Uterus (tissue), 4 donors: ENCODE results near the gene RSPH9. TPM values are rescaled to one million over a fixed set of nuclear protein-coding genes. Genes with fewer than 3 reads are reported as not detected.
A peak's percentile ranks its signal among the peaks of the same experiment; 100 is the strongest.

Source experiments
- DNase-seq, 2 donors: peaks; one replicate each; pipeline ENCODE4 v3.0.0-alpha.2; 2019 to 2020
- H3K27ac ChIP-seq, 2 donors: fragments of 200-600 bp; sonication (generic); 1 replicate in 1 of 2; 2 replicates in 1 of 2; pipeline ENCODE4 v1.5.1; 2016 to 2018
- H3K27me3 ChIP-seq, 2 donors: fragments of 200-600 bp; sonication (generic); one replicate each; pipeline ENCODE4 v1.5.1; 2018 to 2019; ENCODE audit warnings: control low read depth in 1 of 2
- H3K36me3 ChIP-seq, 2 donors: fragments of 200-600 bp; sonication (generic); one replicate each; pipeline ENCODE4 v1.5.1; 2019; ENCODE audit warnings: control low read depth in 1 of 2
- H3K4me1 ChIP-seq, 2 donors: fragments of 200-600 bp; sonication (generic); one replicate each; pipeline ENCODE4 v1.5.1; 2018 to 2019; ENCODE audit warnings: control low read depth in 1 of 2
- H3K4me3 ChIP-seq, 2 donors: fragments of 200-600 bp; sonication (generic); 1 replicate in 1 of 2; 2 replicates in 1 of 2; pipeline ENCODE4 v1.5.1; 2018 to 2019; ENCODE audit warnings: mild to moderate bottlenecking in 1 of 2
- H3K9me3 ChIP-seq, 2 donors: fragments of 200-600 bp; sonication (generic); one replicate each; pipeline ENCODE4 v1.5.1; 2019; ENCODE audit warnings: control low read depth in 1 of 2
- POLR2A ChIP-seq, 2 donors: fragments of 450-650 bp; IDR thresholded peaks; one replicate each; pipeline ENCODE4 v1.6.1; 2016; ENCODE audit warnings: antibody characterized with exemption in 2 of 2, mild to moderate bottlenecking in 1 of 2, moderate library complexity in 1 of 2
- intact Hi-C: fragments of 100-400 bp; cut with DNase I; formaldehyde crosslinking; loops from one replicate; pipeline ENCODE4 v1.15.1; 2023; ENCODE audit warnings: low total_unique reads
- total RNA-seq, 4 donors: library from RNA; depleted of rRNA in 3 of 4; stranded (reverse); fragments of >200 nt in 3 of 4; gene quantifications; one replicate each; pipeline versions ENCODE4 v1.1.0 to v1.2.4, GENCODE V29; 2014 to 2023
- TF ChIP-seq, protein P1 (sequence below), 4 experiments: fragments of 200-600 bp in 2 of 4; fragments of 450-650 bp in 2 of 4; sonication (generic) in 2 of 4; IDR thresholded peaks; one replicate each; pipeline ENCODE4 v1.5.1; 2016 to 2019; ENCODE audit warnings: antibody characterized with exemption in 4 of 4, mild to moderate bottlenecking in 2 of 4, moderate library complexity in 1 of 4
- donor health status: DM: yes; HTN: yes; CAD: no.

Gene RSPH9
- total RNA-seq, 4 donors from 2014 or later, result 1.9 to 2.0 TPM; not detected in 2

DNA sequence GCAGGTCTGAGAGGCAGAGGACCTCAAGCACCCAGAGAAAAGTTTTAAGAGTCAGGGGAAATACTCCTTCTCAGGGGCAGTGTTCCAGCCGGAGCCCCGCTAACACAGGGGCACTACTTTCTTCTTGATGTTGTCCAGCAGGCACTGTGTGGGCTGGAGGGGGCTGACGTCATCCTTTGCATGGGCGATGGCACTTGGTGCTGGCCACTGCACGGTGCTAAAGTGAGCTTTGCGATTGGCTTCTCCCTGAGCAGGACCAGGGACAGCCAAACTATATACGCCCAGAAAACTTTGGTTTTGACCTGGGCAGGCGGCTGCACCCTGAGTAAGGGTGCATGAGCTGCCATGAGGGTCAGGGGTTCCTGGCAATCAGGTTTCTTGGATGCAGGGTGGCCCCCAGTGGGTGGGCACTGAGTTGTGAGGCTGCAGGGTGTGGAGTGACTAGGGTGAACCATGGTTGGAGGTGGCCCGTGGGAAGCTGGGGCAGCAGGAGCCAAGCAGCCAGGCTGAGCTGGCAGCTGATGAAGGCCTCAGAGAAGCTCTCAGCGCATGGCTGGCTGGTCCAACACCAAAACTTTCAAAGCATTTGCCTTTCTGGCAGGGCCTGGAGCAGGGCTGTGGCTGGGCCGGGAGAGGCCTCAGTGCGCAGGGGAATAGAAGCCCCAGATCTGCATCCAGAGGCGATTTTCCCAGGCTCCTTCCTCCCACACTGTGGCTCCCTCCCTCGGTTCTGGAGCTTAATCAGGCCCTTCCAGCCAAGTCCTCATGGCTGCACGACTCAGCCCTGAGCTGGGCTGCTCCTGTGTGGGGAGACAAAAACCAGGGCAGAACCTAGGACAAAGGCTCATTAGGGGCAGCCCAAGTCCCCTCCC, 24.4 kb downstream of the RSPH9 start:
- no peak for TF ChIP-seq POLR2A (IDR thresholded peaks at IDR 0.05)
- TF ChIP-seq, protein P1, sequence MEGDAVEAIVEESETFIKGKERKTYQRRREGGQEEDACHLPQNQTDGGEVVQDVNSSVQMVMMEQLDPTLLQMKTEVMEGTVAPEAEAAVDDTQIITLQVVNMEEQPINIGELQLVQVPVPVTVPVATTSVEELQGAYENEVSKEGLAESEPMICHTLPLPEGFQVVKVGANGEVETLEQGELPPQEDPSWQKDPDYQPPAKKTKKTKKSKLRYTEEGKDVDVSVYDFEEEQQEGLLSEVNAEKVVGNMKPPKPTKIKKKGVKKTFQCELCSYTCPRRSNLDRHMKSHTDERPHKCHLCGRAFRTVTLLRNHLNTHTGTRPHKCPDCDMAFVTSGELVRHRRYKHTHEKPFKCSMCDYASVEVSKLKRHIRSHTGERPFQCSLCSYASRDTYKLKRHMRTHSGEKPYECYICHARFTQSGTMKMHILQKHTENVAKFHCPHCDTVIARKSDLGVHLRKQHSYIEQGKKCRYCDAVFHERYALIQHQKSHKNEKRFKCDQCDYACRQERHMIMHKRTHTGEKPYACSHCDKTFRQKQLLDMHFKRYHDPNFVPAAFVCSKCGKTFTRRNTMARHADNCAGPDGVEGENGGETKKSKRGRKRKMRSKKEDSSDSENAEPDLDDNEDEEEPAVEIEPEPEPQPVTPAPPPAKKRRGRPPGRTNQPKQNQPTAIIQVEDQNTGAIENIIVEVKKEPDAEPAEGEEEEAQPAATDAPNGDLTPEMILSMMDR (IDR thresholded peaks at IDR 0.05), result no peak
- H3K36me3 ChIP-seq, result no peaks in the 10 kb centered on the region
- intact Hi-C loops, result loop anchor here (5.0 kb wide), 1 partner anchor 103 kb away; the partner anchor contains the start of gene VEGFA
- H3K9me3 ChIP-seq, result no peaks in the 10 kb centered on the region
- peaks cover 21 to 36% of the 10 kb centered on the region in 2 donors for H3K4me1 ChIP-seq
- H3K27ac ChIP-seq, result peak overlapping the region; percentile 75 to 81
- H3K27me3 ChIP-seq, result no peaks in the 10 kb centered on the region
- no peak overlapping the region for H3K4me3 ChIP-seq
- peak; percentile 80 to 87 for DNase-seq

DNA sequence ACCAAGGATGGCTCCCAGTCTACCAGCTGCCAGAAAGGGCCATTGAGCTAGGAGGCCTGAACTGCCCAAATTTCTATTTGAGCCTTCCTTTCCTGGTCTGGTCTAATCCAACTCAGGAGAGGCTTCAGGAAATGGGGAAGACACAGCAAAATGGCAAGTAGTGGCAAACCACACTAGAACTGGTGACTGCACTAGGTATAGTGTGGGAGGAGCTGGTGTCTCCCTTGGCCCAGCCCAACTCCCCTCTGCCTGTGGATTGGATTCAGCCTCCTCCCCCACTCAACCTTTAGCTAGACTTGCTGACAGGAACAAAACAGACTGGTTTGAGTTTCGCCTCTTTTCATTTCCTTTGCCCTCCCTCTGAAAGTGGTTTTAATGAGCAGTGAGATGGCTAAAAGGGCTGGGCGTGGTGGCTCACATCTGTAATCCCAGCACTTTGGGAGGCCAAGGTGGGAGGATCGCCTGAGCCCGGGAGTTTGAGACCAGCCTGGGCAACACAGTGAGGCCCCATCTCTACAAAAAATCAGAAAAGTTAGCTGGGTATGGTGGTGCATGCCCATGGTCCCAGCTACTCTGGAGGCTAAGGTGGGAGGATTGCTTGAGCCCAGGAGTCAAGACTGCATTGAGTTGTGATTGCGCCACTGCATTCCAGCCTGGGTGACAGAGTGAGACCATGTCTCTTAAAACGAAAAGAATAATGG, 25.2 kb downstream of the RSPH9 start:
- peak; percentile 34 to 55 for DNase-seq
- Histone ChIP-seq H3K27me3 (no peaks in the 10 kb centered on the region), H3K36me3 (no peaks in the 10 kb centered on the region), H3K9me3 (no peaks in the 10 kb centered on the region), H3K4me3 (no peak overlapping the region), H3K4me1 (peaks cover 21 to 36% of the 10 kb centered on the region in 2 donors), H3K27ac (peak overlapping the region; percentile 75 to 81)
- TF ChIP-seq, protein P1 (IDR thresholded peaks at IDR 0.05), result no peak
- TF ChIP-seq POLR2A (IDR thresholded peaks at IDR 0.05), result no peak
- intact Hi-C loops, result loop anchor here (5.0 kb wide), 1 partner anchor 102 kb away; the partner anchor contains the start of gene VEGFA

DNA sequence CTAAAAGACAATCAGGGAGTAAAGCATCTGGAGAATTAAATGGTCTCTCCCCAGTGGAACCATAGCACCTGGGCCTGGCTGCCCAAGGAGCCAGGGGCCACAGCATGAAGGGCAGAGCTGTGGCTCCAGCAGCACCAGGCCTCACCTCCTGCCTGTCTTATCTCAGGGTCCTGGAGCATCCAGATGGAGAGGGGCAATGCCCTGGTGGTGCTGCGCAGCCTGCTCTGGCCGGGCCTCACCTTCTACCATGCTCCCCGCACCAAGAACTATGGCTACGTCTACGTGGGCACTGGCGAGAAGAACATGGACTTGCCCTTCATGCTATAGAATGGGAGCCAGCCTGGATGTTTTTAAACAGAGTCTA, 25.8 kb downstream of the RSPH9 start:
- Histone ChIP-seq H3K36me3 (no peaks in the 10 kb centered on the region), H3K9me3 (no peaks in the 10 kb centered on the region), H3K27me3 (no peaks in the 10 kb centered on the region), H3K4me3 (no peak overlapping the region), H3K4me1 (peaks cover 21 to 36% of the 10 kb centered on the region in 2 donors), H3K27ac (peak overlapping the region; percentile 75 to 81)
- TF ChIP-seq POLR2A (IDR thresholded peaks at IDR 0.05), result no peak
- TF ChIP-seq, protein P1 (IDR thresholded peaks at IDR 0.05), result no peak
- intact Hi-C loops, result no loop called here
- DNase-seq, result no peak

DNA sequence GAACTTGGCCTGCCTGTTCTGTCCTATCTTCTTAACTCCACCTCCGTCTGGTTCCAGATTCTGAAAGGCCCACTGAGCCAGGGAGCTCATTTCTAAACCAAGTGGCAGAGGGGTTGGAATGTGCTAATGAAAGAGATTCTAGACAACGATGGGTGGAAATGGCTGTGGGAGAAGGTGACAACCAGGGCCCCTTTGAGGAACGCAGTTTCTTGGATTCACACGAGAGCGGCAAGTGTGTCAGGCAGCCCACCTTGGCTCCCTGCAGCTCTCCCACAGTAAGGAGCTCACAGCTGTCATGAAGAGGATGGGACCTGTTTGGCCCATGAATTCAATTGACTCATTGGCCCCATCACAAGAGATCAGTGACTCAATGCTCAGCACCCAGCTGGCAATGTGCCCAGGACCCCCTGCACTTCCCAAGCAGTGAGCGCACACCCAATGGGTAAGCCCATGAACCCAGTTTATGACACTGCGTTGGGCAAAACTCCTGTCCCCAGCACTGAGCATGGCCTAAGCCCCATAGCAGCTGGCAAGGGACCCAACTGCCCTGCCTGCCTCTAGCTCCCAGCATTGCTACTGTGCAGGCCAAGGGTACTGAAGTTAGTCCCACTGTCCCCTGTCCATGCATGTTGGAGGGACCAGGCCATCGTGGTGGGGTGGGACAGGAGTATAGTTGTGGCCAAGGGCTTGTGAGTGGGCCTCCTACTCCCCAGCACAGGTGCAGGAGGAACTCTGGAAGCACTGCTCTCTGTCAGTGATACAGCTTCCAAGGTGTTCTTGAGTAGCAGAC, 26.4 kb downstream of the RSPH9 start:
- Histone ChIP-seq H3K27me3 (no peaks in the 10 kb centered on the region), H3K27ac (peak overlapping the region; percentile 75 to 81), H3K4me1 (peaks cover 21 to 36% of the 10 kb centered on the region in 2 donors), H3K9me3 (no peaks in the 10 kb centered on the region), H3K36me3 (no peaks in the 10 kb centered on the region), H3K4me3 (no peak overlapping the region)
- intact Hi-C loops, result no loop called here
- peak in 1 of 2 donors; percentile 28 for DNase-seq
- TF ChIP-seq, protein P1 (IDR thresholded peaks at IDR 0.05), result no peak
- TF ChIP-seq POLR2A (IDR thresholded peaks at IDR 0.05), result no peak
